CD4-positive, alpha-beta T cell treated with Interleukin-15 for 4 hours (primary cell): Measurements from ENCODE around the gene DRAM1.
"Not testable (repeated sequence)": the region's sequence is repeated elsewhere in the genome, so short reads cannot be mapped to it uniquely, and the experiment has no call there.

Experiments used
- DNase-seq: peaks from one replicate; pipeline ENCODE4 v3.0.0-alpha.2; 2020; ENCODE audit warnings: low spot score

Gene DRAM1

DNA sequence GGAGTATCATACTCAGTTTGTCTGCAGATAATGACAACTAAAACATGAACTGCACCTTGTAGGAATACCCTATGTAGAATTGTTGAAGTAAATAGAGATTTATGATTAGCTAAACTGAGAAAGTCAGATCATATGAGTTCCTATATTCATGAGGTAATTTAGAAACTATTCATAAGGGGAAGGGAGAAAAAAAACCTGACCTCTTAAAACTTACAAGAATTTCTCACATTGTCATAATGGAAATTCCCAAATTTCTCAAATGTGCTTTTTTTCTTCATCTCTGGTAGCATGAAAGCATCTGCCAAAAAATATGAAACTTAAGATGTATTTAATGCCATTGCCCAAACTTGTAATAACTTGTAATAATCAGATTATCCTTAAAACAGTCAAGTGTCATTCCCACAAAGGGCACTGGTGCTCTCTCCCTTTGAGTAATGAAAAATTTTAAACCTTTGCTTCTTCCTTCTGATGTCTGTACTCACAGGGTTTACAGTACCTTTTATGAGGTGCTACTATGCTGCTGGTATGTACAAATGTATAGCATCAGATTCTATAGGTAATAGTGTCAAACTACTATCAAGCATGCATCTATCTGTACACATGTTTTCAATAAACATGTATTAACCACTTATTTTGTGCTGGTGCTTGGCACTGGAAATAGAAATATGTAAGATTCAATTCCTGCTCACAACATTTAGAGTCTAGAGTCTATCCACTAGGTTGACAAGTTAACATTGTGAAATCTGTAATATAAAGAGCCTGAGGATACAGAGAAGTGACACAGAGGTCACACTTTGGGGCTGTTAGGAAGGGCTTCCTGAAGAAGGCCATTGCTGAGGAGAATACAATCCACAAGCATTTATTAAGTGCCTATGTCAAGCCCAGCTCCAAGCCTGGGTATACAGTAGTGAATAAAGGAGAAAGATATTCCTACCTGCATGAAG is 17.4 kb upstream of the DRAM1 start:
- no peak for DNase-seq

DNA sequence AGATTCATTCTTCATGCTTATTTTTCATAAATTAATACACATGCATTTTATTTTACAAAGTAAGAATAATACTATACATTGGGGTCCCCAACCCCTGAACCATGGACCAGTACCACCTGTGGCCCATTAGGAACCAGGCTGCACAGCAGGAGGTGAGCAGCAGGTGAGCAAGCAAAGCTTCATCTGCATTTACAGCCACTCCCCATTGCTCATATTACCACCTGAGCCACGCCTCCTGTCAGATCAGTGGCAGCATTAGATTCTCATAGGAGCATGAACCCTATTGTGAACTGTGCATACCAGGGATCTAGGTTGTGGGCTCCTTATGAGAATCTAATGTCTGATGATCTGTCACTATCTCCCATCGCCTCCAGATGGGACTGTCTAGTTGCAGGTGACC is 15.7 kb upstream of the DRAM1 start:
- DNase-seq: not testable (repeated sequence)

DNA sequence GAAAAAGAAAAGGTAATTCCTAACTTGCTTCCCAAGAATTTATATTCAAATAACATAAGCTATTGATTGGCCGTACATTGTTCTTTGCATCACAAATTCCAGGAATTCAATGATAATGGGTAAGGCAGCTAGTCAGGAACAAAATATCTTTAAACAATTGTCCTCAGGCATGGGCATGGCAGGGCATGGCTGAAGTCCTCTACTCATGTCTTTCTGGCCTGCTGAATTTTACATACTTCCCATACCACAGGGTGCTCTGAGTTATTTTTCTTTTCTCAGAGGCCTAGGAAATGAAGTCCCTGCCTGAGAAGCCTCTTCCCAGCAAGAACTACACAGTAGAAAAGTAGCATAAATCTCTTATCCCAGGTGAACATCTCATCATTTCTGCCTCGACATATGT is 15.1 kb upstream of the DRAM1 start:
- no peak for DNase-seq

DNA sequence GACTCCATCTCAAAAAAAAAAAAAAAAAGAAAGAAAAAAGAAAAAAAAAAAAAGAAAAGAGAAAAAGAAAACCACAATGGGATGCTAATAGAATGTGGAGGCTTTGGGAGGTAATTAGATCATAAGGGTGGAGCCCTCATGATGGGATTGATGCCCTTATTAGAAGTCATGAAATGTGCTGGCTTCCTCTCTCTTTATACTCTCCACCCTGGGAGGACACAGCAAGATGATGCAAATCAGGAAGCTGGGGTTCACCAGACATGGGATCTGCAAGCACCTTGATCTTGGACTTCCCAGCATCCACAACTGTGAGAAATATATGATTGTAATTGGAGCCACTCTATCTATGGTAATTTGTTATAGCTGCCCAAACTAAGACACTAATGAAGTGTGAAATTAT is 13.4 kb upstream of the DRAM1 start:
- DNase-seq: no peak

DNA sequence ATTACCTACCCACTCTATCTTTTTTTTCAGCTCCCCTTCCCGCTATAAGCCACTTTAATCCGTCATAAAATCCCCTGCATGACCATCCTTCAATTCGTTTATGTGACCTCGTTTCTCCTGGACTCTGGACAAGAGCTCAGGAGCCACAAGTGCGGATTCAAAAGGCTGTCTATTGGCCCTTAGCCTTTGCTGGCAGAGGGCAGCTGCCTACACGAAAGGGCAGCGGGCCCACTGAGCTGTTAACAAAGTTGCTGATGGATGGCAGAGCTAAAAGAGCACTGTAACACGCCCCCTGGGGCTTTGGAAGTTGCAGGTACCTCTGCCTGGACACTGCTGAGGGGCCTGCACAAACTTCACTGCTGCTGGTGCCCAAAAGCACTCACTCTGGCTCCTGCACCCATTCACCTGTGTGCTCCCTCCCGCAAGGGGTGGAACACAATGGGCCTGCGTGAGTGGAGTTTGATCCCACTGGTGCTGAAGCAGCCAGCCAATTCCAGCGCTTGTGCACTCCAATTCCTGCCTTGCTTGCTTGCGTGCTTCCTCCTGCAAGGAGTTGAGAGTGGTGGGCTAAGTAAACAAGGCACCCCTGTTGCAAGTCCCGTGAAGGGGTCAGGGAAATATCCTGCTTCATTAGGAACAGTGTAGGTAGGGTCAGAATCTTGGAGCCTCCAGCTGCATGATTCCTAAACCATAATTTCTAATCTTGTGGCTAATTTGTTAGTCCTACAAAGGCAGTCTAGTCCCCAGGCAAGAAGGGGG is 10.6 kb upstream of the DRAM1 start:
- no peak for DNase-seq

DNA sequence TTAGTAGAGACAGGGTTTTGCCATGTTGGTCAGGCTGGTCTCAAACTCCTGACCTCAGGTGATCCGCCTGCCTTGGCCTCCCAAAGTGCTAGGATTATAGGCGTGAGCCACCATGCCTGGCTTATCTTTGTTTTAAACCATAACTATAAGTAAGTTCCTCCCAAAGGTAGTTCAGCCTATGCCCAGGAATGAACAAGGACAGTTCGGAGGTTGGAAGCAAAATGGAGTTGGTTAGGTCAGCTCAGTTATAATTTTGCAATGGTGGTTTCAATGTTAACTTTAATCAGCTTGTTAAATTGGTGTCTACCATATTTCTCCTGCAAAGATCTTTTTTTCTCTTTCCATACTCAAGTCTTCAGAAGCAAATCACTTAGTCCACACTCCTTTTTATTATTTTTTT is 9.8 kb upstream of the DRAM1 start:
- not testable (repeated sequence) for DNase-seq

DNA sequence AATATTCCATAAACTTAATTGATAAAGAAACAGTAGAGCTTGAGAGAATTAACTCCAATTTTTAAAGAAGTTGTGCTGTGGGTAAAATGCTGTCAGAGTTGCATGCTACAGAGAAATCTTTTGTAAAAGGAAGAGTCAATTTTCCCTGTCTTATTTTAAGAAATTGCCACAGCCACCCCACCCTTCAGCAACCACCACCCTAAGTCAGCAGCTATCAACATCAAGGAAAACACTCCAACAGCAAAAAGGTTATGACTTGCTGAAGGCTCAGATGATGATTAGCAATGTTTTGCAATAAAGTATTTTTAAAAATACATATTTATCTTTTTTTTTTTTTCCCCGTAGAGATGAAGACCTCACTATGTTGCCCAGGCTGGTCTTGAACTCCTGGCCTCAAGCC is 6.5 kb upstream of the DRAM1 start:
- no peak for DNase-seq

DNA sequence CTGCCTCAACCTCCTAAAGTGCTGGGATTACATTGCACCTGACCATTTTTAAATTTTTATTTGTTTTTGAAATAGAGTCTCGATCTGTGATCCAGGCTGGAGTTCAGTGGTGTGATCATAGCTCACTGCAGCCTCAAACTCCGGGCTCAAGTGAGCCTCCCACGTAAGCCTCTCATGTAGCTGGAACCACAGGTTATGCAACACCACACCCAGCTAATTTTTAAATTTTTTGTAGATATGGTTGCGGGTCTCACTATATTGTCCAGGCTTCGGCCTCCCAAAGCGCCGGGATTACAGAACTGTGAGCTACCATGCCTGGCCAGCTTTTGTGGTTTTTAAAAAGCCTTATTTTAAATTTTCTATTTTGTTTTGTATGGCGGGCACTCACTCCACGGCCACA is 2.2 kb upstream of the DRAM1 start:
- DNase-seq: no peak

DNA sequence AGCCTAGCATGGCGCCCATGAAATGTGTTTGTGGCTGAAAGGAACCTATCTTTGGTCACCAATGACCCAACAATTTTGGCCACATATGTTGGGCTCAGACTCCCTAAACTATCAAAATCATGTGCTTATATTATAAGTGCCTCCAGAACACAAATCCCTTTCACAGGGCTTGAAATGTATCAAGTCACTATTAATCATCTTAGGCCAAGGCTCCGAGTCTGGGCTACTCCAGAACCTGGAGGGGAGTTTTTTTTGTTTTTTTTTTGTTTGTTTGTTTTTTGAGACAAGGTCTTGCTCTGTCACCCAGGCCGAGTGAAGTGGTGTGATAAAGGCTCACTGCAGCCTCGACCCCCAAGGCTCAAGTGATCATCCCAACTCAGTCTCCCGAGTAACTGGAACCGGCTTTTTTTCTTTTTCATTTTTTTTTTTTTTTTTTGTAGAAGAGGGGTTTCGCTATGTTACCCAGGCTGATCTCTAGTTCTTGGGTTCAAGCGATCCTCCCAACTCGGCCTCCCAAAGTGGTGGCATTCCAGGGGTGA is 989 bp upstream of the DRAM1 start:
- no peak for DNase-seq

DNA sequence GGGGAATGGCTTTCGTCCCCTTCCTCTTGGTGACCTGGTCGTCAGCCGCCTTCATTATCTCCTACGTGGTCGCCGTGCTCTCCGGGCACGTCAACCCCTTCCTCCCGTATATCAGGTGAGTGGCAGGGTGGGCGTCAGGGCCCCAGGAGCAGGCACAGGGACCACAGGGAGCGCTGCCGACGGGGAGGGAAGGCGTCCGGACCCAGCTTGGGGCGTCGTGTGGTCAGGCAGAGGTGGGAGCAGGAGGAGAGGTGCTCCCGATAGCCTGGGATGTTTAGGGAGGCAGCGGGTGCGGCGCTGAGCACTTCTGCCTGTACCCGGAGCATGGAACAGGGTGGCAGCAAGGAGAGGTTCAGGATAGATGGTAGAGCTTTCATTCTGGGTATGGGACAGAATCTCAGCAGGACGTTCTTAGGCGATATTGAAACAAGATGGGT is 444 bp downstream of the DRAM1 start:
- no peak for DNase-seq

DNA sequence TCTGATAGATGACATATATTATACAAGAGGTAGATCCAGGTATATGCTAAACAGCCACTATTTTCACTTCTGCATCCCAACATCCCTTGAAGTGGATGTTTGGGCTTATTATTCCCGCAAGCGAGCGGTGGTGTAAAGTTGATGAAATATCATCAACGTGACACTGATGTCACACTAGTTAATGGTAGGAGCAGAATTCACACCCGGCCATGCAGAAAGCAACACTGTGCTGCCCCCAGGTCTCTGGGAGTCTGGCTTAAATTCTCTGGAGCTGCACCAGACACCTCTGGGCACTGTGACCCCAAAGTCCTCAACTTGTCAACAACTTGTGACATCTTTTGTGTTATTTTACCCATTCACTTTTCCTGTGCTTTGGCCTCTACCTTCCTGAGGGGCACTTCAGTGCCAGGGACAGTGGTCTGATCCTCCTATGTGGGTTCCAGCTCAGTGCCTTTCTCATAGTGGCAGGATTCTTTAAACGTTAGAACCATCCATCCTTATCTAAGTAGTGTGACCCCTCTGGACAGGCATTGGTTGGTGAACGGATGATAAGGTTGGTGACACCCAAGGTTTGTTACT is 952 bp downstream of the DRAM1 start:
- no peak for DNase-seq

DNA sequence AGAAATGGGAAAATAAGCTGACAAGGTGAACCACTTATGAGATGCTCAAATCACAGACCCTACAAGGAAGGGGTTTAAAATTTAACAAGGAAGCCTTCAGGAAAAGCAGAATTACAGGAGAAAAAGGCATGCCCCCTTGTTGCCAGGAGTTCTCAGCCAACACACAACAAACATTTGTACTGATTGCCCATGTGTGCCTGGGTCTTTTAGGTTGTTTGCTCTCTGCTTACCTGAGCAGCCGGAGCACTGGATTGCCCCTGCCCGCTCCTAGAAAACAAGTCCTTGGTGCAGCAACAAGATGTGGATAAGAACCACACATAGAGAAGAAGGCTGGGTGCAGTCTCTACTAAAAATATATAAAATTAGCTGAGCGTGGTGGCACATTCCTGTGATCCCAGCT is 3.4 kb downstream of the DRAM1 start:
- no peak for DNase-seq

DNA sequence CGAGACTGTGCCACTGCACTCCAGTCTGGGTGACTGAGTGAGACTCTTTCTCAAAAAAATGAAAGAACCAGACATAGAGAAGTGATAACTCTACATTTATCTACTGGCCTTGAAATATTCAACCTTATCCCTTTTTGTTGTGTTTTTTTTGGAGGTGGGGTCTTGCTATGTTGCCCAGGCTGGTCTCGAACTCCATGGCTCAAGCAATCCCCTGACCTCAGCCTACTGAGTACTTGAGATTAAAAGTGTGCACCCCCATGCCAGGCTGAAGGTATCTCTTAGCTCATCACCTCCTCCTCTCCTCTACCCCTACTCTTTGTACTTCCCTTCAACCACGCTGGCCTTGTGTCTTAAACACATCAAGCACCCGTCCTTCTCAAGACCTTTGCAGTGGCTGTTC is 3.8 kb downstream of the DRAM1 start:
- DNase-seq: no peak

DNA sequence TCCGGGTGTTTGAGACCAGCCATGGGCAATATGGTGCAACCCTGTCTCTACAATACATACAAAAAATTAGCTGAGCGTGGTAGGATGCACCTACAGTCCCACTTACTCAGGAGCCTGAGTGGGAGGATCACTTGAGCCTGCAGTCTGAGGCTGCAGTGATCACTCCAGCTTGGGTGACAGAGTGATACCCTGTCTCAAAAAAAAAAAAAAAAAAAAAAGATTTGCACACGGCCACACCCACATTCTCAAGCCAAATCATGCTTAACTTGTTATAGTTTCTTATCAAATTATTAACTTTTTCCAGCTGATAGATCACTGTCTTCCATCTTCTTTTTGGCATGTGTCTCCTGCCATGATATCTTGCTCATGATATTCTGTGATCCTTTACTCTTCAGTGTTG is 6.8 kb downstream of the DRAM1 start:
- DNase-seq: no peak

DNA sequence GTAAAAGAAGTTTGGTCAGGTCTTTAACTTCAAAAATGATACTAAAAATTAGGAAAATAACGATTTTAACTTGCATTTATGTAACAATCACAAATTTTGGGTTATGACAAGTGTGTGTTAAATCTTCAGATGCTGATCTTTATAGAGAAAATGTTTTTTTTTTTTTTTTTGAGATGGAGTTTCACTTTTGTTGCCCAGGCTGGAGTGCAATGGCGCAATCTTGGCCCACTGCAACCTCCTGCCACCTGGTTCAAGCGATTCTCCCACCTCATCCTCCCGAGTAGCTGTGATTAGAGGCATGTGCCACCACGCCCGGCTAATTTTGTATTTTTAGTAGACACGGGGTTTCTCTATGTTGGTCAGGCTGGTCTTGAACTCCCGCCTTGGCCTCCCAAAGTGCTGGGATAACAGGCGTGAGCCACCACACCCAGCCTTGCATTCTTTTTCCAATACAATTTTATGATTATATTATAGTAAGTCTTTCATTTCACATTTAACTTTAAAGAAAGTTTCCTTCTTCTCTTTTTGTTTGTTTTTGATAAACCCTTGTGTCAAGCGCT is 7.5 kb downstream of the DRAM1 start:
- DNase-seq: not testable (repeated sequence)

DNA sequence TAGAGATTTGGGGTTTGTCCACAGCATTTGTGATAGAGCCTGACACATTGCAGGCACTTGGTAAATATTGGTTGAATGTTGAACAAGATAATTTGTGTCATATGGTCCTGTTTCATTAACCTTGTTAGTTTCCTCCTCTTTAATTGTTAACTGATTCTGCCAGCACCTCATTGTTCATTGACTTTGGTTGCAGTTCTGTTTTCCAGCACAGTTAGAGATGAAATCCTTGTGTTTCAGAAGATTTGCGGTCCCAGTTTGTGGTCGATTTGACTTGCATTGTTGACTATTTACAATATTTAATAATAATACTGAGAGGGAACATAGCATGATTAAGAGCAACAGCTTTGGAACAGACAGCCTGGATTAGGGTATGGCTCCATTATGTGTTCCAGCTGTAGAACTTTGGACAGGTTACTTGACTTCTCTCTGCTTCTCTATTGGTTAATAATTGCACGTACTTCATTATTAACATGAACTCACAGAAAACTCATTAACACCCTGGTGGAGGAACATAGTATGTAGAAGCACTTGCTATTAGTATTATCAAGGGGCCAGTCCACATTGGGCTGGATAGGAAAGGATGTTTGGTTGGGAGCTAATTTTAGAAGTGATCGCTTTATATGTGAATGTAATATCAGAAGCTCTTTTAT is 8.7 kb downstream of the DRAM1 start:
- DNase-seq: no peak

DNA sequence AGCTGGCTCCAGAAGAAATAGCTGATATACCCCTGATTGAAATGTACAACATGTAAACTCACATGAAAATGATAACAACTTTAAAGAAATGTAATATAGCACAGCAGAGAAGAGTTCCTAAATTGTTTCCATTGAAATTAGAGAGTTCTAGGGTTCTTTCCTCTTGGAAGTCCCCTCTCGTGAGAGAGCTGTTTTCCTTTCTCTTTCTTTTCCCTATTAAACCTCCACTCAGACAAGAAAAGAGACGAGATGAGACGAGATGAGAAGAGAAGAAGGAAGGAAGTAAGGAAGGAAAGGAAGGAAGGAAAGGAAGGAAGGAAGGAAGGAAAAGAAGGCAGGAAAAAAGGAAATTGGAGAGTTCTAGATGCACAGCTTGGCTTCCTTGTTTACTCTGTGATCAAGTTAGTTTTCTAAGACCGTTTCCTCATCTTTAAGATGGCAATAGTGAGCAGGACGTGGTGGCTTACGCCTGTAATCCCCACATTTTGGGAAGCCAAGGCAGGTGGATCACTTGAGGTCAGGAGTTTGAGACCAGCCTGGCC is 11.9 kb downstream of the DRAM1 start:
- no peak for DNase-seq

DNA sequence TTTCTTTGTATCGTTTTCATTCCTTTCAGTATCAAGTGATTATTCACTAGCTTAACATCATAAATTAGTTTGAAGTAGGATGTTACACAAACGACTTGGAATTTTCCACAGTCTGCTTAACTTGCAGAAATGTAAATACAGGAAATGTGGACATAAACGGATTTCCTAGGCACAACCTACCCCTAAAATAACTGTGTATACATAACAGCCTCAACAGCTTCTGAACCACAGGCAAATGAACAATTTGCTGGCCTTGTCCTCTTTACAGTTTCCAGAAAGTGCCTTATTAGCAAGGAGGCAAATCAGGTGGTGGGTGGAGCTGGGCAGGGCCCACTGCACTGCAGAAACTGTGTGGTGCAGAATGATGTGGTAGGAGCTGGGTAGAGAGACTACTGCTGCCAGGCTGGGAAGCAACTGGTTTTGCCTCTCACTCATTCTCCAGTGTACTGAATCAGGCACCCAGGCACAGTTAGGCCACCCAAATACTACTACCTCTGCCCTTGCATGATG is 14.1 kb downstream of the DRAM1 start:
- no peak for DNase-seq

DNA sequence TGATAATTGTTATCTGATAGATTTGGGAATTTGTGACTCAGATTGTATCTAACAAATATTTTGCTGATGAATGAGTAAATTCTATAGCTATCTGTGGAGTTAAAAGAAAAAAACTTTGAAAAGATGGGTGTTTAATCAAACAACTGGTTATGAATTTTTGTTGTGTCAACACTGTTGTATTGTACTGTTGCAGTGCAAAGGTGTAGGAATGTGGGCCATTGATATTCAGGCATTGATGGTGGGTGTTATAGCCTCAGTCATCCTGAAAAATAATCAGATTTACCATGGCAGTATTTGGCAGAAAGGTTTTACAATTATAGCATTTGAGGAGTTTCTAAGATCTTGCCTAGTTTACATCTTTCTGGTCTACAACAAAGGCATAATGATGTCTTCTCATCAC is 15.4 kb downstream of the DRAM1 start:
- no peak for DNase-seq

DNA sequence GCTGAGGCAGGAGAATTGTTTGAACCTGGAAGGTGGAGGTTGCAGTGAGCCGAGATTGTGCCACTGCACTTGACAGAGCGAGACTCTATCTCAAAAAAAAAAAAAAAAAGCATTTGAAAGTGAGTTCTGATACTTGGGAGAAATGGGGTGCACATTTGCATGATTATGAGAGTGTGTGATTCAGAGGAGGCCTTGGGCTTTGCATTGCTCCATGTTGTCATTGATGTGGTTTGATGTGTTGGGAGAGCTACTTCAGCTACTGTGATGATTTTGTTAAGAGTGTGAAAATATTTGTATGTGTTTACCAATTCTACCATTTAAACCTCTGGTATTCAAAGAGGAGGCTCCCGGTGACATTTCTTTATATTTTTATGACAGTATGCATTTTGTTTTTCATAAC is 24.4 kb downstream of the DRAM1 start:
- no peak for DNase-seq

DNA sequence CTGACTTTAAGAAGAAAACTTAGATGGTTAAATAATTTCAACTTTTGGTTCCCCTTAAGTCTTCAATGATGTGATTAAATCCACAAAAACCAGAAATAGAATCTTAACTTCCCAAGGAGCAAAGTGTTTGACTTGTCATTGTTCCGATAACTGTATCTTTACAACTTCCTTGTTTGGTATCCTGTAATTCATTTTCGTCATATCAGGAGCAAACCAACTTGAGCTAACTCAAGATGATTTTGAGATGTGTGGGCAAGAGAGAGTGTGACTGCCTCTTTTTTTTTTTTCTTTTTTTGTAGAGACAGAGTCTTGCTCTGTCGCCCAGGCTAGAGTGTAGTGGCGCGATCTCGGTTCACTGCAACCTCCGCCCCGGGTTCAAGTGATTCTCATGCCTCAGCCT is 25.3 kb downstream of the DRAM1 start:
- DNase-seq: no peak
